HG02970 (cell line): Measurements from ENCODE around the gene SCN3A.
A peak's percentile ranks its signal among the peaks of the same experiment; 100 is the strongest.

ENCODE experiments used
- ATAC-seq: cut with Tn5 transposase; IDR thresholded peaks from one replicate; pipeline ENCODE4 v1.9.1; 2021; ENCODE audit warnings: mild to moderate bottlenecking, moderate library complexity, moderate number of reproducible peaks; ENCODE audit not compliant: unreplicated experiment, low FRiP score

SCN3A gene

GRCh38 chr2:165192729-165193128, 11.1 kb downstream of the SCN3A start:
- ATAC-seq = peak; percentile 40

- no peak for ATAC-seq
These were observed 12.6 kb downstream of the SCN3A start for GRCh38 chr2:165191096-165191728.

GRCh38 chr2:165185633-165186032, 18.2 kb downstream of the SCN3A start:
- ATAC-seq = no peak

- no peak for ATAC-seq
These were observed 21.8 kb downstream of the SCN3A start for GRCh38 chr2:165182029-165182428.

- ATAC-seq = no peak
These were observed 27.1 kb downstream of the SCN3A start for GRCh38 chr2:165176780-165177179.

- ATAC-seq = no peak
These were observed 30.6 kb downstream of the SCN3A start for GRCh38 chr2:165173215-165173614.

GRCh38 chr2:165164201-165164600, 39.6 kb downstream of the SCN3A start:
- no peak for ATAC-seq

- ATAC-seq = no peak
These were observed 40.1 kb downstream of the SCN3A start for GRCh38 chr2:165163761-165164160.

- ATAC-seq = no peak
These were observed 41.4 kb downstream of the SCN3A start for GRCh38 chr2:165162466-165162865.

- no peak for ATAC-seq
These were observed 42.3 kb downstream of the SCN3A start for GRCh38 chr2:165161510-165161909.

- no peak for ATAC-seq
These were observed 46.7 kb downstream of the SCN3A start for GRCh38 chr2:165157160-165157559.

GRCh38 chr2:165155152-165155551, 48.7 kb downstream of the SCN3A start:
- no peak for ATAC-seq

GRCh38 chr2:165149439-165149838, 54.4 kb downstream of the SCN3A start:
- peak; percentile 67 for ATAC-seq

- no peak for ATAC-seq
These were observed 56.4 kb downstream of the SCN3A start for GRCh38 chr2:165147186-165148045.

- no peak for ATAC-seq
These were observed 59.5 kb downstream of the SCN3A start for GRCh38 chr2:165144315-165144714.

- ATAC-seq = no peak
These were observed 62.1 kb downstream of the SCN3A start for GRCh38 chr2:165141601-165142354.

- ATAC-seq = no peak
These were observed 77.6 kb downstream of the SCN3A start for GRCh38 chr2:165126244-165126643.

GRCh38 chr2:165122521-165122920, 81.3 kb downstream of the SCN3A start:
- no peak for ATAC-seq

GRCh38 chr2:165120740-165121467, 82.9 kb downstream of the SCN3A start:
- ATAC-seq = no peak

GRCh38 chr2:165115258-165115657, 88.6 kb downstream of the SCN3A start:
- no peak for ATAC-seq
